22Rv1 (cell line): ENCODE data around the gene SHCBP1L.
"Not testable (repeated sequence)": the region's sequence is repeated elsewhere in the genome, so short reads cannot be mapped to it uniquely, and the experiment has no call there.

Source experiments
- H3K27ac ChIP-seq: fragments of 450-650 bp; 2 replicates; pipeline ENCODE4 v1.5.1; 2017
- CTCF ChIP-seq: fragments of 450-650 bp; IDR thresholded peaks from 2 replicates; pipeline ENCODE4 v1.5.1; 2017; ENCODE audit warnings: mild to moderate bottlenecking
- ZFX ChIP-seq: fragments of 450-650 bp; IDR thresholded peaks from 2 replicates; pipeline ENCODE4 v1.6.1; 2017; ENCODE audit warnings: antibody characterized with exemption, borderline replicate concordance

SHCBP1L gene

GRCh38 chr1:182953826-182954225 is 860 bp upstream of the SHCBP1L start:
- no peak overlapping the region for H3K27ac ChIP-seq
- no peak for TF ChIP-seq CTCF
- TF ChIP-seq ZFX, result no peak

- H3K27ac ChIP-seq, result not testable (repeated sequence)
Observed at GRCh38 chr1:182943336-182943735, 9.6 kb downstream of the SHCBP1L start.

- H3K27ac ChIP-seq, result not testable (repeated sequence)
Observed at GRCh38 chr1:182942145-182942544, 10.8 kb downstream of the SHCBP1L start.

GRCh38 chr1:182939413-182939812 is 13.6 kb downstream of the SHCBP1L start:
- H3K27ac ChIP-seq, result no peak overlapping the region
- no peak for TF ChIP-seq ZFX
- TF ChIP-seq CTCF, result no peak

GRCh38 chr1:182935716-182936115 is 17.2 kb downstream of the SHCBP1L start:
- TF ChIP-seq CTCF (no peak), ZFX (no peak)
- no peak overlapping the region for H3K27ac ChIP-seq

GRCh38 chr1:182930985-182931384 is 22.0 kb downstream of the SHCBP1L start:
- no peak overlapping the region for H3K27ac ChIP-seq
- no peak for TF ChIP-seq ZFX
- no peak for TF ChIP-seq CTCF

- no peak for TF ChIP-seq ZFX
- no peak overlapping the region for H3K27ac ChIP-seq
Observed at GRCh38 chr1:182927693-182928433, 25.1 kb downstream of the SHCBP1L start.

- no peak overlapping the region for H3K27ac ChIP-seq
- TF ChIP-seq ZFX (no peak), CTCF (no peak)
Observed at GRCh38 chr1:182925661-182926060, 27.3 kb downstream of the SHCBP1L start.

- TF ChIP-seq ZFX, result no peak
- no peak for TF ChIP-seq CTCF
- H3K27ac ChIP-seq, result no peak overlapping the region
Observed at GRCh38 chr1:182917378-182917777, 35.6 kb downstream of the SHCBP1L start.
